NK-92 (cell line): ENCODE results near the gene TYROBP.
"Not testable (repeated sequence)": the region's sequence is repeated elsewhere in the genome, so short reads cannot be mapped to it uniquely, and the experiment has no call there.

Experiments used
- DNase-seq: peaks from one replicate; lab custom pipeline; 2025; ENCODE audit not compliant: unreplicated experiment; lab: John Stamatoyannopoulos, UW

The TYROBP gene

GRCh38 chr19:35932291-35932936 is 24.3 kb upstream of the TYROBP start:
- DNase-seq, result no peak

- no peak for DNase-seq
Observed at GRCh38 chr19:35931874-35932202, 23.7 kb upstream of the TYROBP start.

GRCh38 chr19:35931161-35931873 is 23.2 kb upstream of the TYROBP start:
- DNase-seq, result peak; percentile 94

- DNase-seq, result no peak
Observed at GRCh38 chr19:35929876-35930275, 21.8 kb upstream of the TYROBP start.

- DNase-seq, result no peak
Observed at GRCh38 chr19:35928507-35928906, 20.4 kb upstream of the TYROBP start.

- no peak for DNase-seq
Observed at GRCh38 chr19:35925501-35925900, 17.4 kb upstream of the TYROBP start.

- no peak for DNase-seq
Observed at GRCh38 chr19:35921012-35921411, 12.9 kb upstream of the TYROBP start.

GRCh38 chr19:35919306-35919705 is 11.2 kb upstream of the TYROBP start:
- DNase-seq, result no peak

- DNase-seq, result no peak
Observed at GRCh38 chr19:35915443-35915842, 7.3 kb upstream of the TYROBP start.

- DNase-seq, result no peak
Observed at GRCh38 chr19:35913589-35913988, 5.5 kb upstream of the TYROBP start.

- no peak for DNase-seq
Observed at GRCh38 chr19:35911790-35912189, 3.7 kb upstream of the TYROBP start.

GRCh38 chr19:35911173-35911572 is 3.1 kb upstream of the TYROBP start:
- DNase-seq, result no peak

GRCh38 chr19:35910355-35910754 is 2.3 kb upstream of the TYROBP start:
- not testable (repeated sequence) for DNase-seq

- DNase-seq, result no peak
Observed at GRCh38 chr19:35909684-35910035, 1.6 kb upstream of the TYROBP start.

- no peak for DNase-seq
Observed at GRCh38 chr19:35908973-35909683, 1.0 kb upstream of the TYROBP start.

GRCh38 chr19:35907377-35907745 is 734 bp downstream of the TYROBP start:
- DNase-seq, result no peak

- no peak for DNase-seq
Observed at GRCh38 chr19:35905178-35905727, 2.8 kb downstream of the TYROBP start.

GRCh38 chr19:35904311-35905068 is 3.6 kb downstream of the TYROBP start:
- DNase-seq, result no peak

- peak; percentile 51 for DNase-seq
Observed at GRCh38 chr19:35903550-35904179, 4.4 kb downstream of the TYROBP start.

- no peak for DNase-seq
Observed at GRCh38 chr19:35902870-35903475, 5.1 kb downstream of the TYROBP start.
